RWPE2 (cell line): ENCODE data around the gene PITPNM3.

Experiments
- ATAC-seq: fragments of 200-7000 bp; cut with Tn5 transposase; 3 replicates; pipeline ENCODE4 v1.9.1; 2021; ENCODE audit warnings: low read depth
- DNase-seq: peaks from one replicate; pipeline ENCODE4 v3.0.0-alpha.2; 2020; ENCODE audit warnings: low spot score
- H3K27ac ChIP-seq: fragments of 450-650 bp; 2 replicates; pipeline ENCODE4 v1.5.1; 2017; ENCODE audit warnings: mild to moderate bottlenecking; ENCODE audit not compliant: poor library complexity, severe bottlenecking
- H3K27me3 ChIP-seq: fragments of 250-450 bp; sonication (Bioruptor Pico); 2 replicates; pipeline ENCODE4 v1.5.1; 2021; ENCODE audit warnings: mild to moderate bottlenecking, moderate library complexity; ENCODE audit not compliant: insufficient read depth, poor library complexity, severe bottlenecking
- H3K36me3 ChIP-seq: fragments of 250-450 bp; sonication (Bioruptor Pico); 2 replicates; pipeline ENCODE4 v1.5.1; 2020; ENCODE audit warnings: low read depth, mild to moderate bottlenecking, moderate library complexity
- H3K4me1 ChIP-seq: fragments of 250-450 bp; sonication (Bioruptor Pico); 2 replicates; pipeline ENCODE4 v1.5.1; 2021; ENCODE audit warnings: mild to moderate bottlenecking, moderate library complexity; ENCODE audit not compliant: insufficient read depth, poor library complexity, severe bottlenecking
- H3K4me3 ChIP-seq: fragments of 250-450 bp; sonication (Bioruptor Pico); 2 replicates; pipeline ENCODE4 v1.5.1; 2021; ENCODE audit warnings: mild to moderate bottlenecking, moderate library complexity; ENCODE audit not compliant: severe bottlenecking
- H3K9me3 ChIP-seq: fragments of 250-450 bp; sonication (Bioruptor Pico); 2 replicates; pipeline ENCODE4 v1.5.1; 2021; ENCODE audit warnings: mild to moderate bottlenecking, moderate library complexity; ENCODE audit not compliant: severe bottlenecking
- CTCF ChIP-seq: fragments of 450-650 bp; IDR thresholded peaks from one replicate; pipeline ENCODE4 v1.5.1; 2017; ENCODE audit warnings: mild to moderate bottlenecking, moderate library complexity; ENCODE audit not compliant: poor library complexity, severe bottlenecking

PITPNM3 gene

GRCh38 chr17:6458460-6458950, 97.8 kb downstream of the PITPNM3 start:
- H3K36me3 ChIP-seq, result peaks cover 10% of the 10 kb centered on the region; the same call in 1 of the 2 replicates
- H3K9me3 ChIP-seq, result no peaks in the 10 kb centered on the region
- no peak for TF ChIP-seq CTCF
- DNase-seq (no peak), ATAC-seq (no peak)
- H3K4me1 ChIP-seq, result peaks cover 7% of the 10 kb centered on the region
- H3K4me3 ChIP-seq, result no peak overlapping the region
- H3K27ac ChIP-seq, result no peak overlapping the region
- no peaks in the 10 kb centered on the region for H3K27me3 ChIP-seq

- Histone ChIP-seq H3K27me3 (no peaks in the 10 kb centered on the region), H3K36me3 (peaks cover 10% of the 10 kb centered on the region; the same call in 1 of the 2 replicates), H3K4me3 (no peak overlapping the region), H3K27ac (no peak overlapping the region), H3K9me3 (no peaks in the 10 kb centered on the region), H3K4me1 (peaks cover 7% of the 10 kb centered on the region)
- no peak for TF ChIP-seq CTCF
- DNase-seq, result no peak
- peak; percentile 53; the same call in 2 of the 3 replicates for ATAC-seq
These were observed 98.5 kb downstream of the PITPNM3 start for GRCh38 chr17:6457688-6458459.

GRCh38 chr17:6456914-6457687, 99.3 kb downstream of the PITPNM3 start:
- Histone ChIP-seq H3K9me3 (no peaks in the 10 kb centered on the region), H3K27ac (no peak overlapping the region), H3K36me3 (peaks cover 10% of the 10 kb centered on the region; the same call in 1 of the 2 replicates), H3K4me1 (peaks cover 7% of the 10 kb centered on the region), H3K27me3 (no peaks in the 10 kb centered on the region), H3K4me3 (no peak overlapping the region)
- TF ChIP-seq CTCF, result no peak
- DNase-seq (peak; percentile 64), ATAC-seq (peak; percentile 54; the same call in 1 of the 3 replicates)

- DNase-seq (no peak), ATAC-seq (no peak)
- TF ChIP-seq CTCF, result no peak
- Histone ChIP-seq H3K36me3 (peaks cover 10% of the 10 kb centered on the region; the same call in 1 of the 2 replicates), H3K4me1 (peaks cover 7% of the 10 kb centered on the region), H3K9me3 (no peaks in the 10 kb centered on the region), H3K27me3 (no peaks in the 10 kb centered on the region), H3K27ac (no peak overlapping the region), H3K4me3 (no peak overlapping the region)
These were observed 100.0 kb downstream of the PITPNM3 start for GRCh38 chr17:6456321-6456720.
